WERI-Rb-1 (cell line): Measurements from ENCODE around the gene GCHFR.

ENCODE experiments used
- DNase-seq: peaks from one replicate; pipeline ENCODE4 v3.0.0-alpha.2; 2020
- H3K27ac ChIP-seq: fragments of 250-450 bp; sonication (Bioruptor Pico); 2 replicates; pipeline ENCODE4 v1.5.1; 2020; ENCODE audit warnings: mild to moderate bottlenecking, moderate library complexity
- H3K27me3 ChIP-seq: fragments of 250-450 bp; sonication (Bioruptor Pico); 2 replicates; pipeline ENCODE4 v1.5.1; 2021; ENCODE audit warnings: mild to moderate bottlenecking, low read depth, moderate library complexity; ENCODE audit not compliant: insufficient read depth, severe bottlenecking
- H3K36me3 ChIP-seq: fragments of 250-450 bp; sonication (Bioruptor Pico); 2 replicates; pipeline ENCODE4 v1.5.1; 2020; ENCODE audit warnings: mild to moderate bottlenecking, moderate library complexity
- H3K4me3 ChIP-seq: 2 replicates; pipeline ENCODE4 v1.5.1; 2011; ENCODE audit warnings: low read depth, mild to moderate bottlenecking, control low read depth, low read length
- H3K9me3 ChIP-seq: fragments of 250-450 bp; sonication (Bioruptor Pico); 2 replicates; pipeline ENCODE4 v1.5.1; 2021; ENCODE audit warnings: mild to moderate bottlenecking, moderate library complexity; ENCODE audit not compliant: severe bottlenecking
- TF ChIP-seq, protein P1 (sequence below): IDR thresholded peaks from 2 replicates; pipeline ENCODE4 v1.5.1; 2011; ENCODE audit warnings: low read depth, mild to moderate bottlenecking, control low read depth, inconsistent platforms, low read length

GCHFR gene

DNA sequence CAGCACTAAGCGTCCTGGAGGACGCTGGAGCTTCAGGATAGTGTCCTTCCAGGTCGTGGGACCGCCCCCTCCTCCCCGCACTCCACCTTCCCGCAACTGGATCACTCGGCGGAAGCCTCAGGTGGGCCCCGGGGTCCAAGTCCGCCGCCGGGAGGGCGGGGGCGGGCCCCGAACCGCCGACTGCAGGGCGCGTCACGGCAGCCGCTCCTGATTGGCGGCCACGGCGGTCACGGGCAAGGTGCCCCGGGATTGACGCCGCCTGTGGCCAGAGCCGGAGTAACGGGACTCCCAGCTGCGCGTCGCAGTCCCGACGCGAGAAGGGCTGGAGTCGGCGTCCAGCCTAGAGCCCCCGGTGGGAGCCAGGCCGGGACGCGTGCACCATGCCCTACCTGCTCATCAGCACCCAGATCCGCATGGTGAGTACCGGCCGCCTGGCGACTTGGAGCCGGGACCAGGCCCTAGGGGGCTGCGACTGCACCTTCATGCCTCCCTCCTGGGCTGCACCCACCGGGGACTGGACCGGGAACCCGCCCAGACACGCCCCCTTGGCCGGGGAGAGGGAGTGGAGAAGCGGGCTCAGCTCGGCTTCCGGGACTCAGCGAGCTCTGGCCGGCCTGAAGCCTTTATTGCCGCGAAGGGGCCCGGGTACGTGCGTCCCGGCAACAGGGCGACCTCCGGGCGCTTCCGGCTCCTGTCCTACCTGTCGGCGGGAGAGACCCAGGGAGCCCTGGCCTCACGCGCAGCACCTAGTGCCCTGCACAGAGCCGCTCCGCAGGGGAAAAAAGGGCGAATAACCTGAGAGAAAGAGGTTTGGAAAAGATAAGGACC is at the start of gene GCHFR:
TSS of gene GCHFR (plus strand) at position 268 of the 828 bp plus-strand sequence. CDS start at position 381, 113 bp downstream.
- no peaks in the 10 kb centered on the region for H3K27me3 ChIP-seq
- peak; percentile 87 for DNase-seq
- H3K4me3 ChIP-seq: peak within 1 kb of the TSS; percentile 68
- TF ChIP-seq, protein P1, sequence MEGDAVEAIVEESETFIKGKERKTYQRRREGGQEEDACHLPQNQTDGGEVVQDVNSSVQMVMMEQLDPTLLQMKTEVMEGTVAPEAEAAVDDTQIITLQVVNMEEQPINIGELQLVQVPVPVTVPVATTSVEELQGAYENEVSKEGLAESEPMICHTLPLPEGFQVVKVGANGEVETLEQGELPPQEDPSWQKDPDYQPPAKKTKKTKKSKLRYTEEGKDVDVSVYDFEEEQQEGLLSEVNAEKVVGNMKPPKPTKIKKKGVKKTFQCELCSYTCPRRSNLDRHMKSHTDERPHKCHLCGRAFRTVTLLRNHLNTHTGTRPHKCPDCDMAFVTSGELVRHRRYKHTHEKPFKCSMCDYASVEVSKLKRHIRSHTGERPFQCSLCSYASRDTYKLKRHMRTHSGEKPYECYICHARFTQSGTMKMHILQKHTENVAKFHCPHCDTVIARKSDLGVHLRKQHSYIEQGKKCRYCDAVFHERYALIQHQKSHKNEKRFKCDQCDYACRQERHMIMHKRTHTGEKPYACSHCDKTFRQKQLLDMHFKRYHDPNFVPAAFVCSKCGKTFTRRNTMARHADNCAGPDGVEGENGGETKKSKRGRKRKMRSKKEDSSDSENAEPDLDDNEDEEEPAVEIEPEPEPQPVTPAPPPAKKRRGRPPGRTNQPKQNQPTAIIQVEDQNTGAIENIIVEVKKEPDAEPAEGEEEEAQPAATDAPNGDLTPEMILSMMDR: peak; percentile 55
- H3K36me3 ChIP-seq: peaks cover 15% of the 10 kb centered on the region
- no peaks in the 10 kb centered on the region for H3K9me3 ChIP-seq
- H3K27ac ChIP-seq: peak within 1 kb of the TSS; percentile 87

DNA sequence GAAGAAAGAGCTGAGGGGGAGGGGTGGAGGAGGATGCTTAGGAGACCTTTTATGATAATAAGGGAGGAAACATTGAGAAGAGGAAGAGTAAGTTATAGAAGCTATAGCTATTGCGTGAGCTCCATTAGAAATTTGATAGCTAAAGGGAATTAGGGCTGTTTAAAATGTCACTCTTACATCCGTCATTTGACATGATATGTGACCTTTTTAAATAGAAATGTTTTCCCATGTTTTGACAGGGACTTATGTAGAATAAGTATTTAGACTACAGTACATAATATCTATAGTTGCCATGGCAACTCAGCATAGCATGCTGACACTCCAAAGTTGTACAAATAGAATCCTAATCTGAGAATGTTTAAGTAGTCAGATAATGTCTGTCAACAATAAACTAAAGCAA is 49.7 kb upstream of the GCHFR start:
- no peak for DNase-seq
- H3K27ac ChIP-seq: no peak overlapping the region
- TF ChIP-seq, protein P1: no peak
- H3K36me3 ChIP-seq: peaks cover 55% of the 10 kb centered on the region
- no peak overlapping the region for H3K4me3 ChIP-seq
- H3K27me3 ChIP-seq: no peaks in the 10 kb centered on the region
- no peaks in the 10 kb centered on the region for H3K9me3 ChIP-seq

DNA sequence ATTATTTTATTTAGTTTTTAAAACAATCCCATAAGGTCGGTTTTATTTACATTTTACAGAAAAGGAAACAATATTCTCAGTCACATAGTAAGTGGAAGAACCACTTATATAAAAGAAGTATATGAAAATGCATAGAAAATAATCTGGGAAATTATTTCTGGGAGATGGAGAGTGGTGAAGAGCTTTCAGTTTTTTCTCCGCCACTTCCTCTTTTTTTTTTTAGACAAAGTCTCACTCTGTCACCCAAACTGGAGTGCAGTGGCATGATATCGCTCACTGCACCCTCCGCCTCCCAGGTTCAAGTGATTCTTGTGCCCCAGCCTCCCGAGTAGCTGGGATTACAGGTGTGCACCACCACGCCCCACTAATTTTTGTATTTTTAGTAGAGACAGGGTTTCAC is 47.7 kb upstream of the GCHFR start:
- TF ChIP-seq, protein P1: no peak
- DNase-seq: no peak
- no peak overlapping the region for H3K27ac ChIP-seq
- H3K9me3 ChIP-seq: no peaks in the 10 kb centered on the region
- H3K4me3 ChIP-seq: no peak overlapping the region
- H3K36me3 ChIP-seq: peaks cover 53% of the 10 kb centered on the region
- H3K27me3 ChIP-seq: no peaks in the 10 kb centered on the region

DNA sequence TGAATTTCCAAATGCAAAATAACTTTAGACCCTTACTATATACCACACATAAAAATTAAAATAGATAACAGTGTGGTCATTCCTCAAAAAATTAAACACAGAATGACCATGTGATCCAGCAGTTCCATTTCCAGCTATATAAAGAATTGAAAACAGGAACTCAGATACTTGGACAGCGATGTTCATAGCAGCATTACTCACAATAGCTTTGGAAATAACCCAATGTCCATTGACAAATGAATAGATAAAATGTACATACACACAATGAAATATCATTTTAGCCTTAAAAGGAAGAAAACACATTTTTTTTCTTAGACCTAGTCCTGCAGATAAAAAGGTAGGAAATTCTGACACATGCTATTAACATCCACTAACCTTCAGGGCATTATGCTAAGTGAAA is 42.2 kb upstream of the GCHFR start:
- Histone ChIP-seq H3K9me3 (no peaks in the 10 kb centered on the region), H3K27me3 (no peaks in the 10 kb centered on the region), H3K4me3 (no peak overlapping the region), H3K36me3 (peaks cover 45% of the 10 kb centered on the region), H3K27ac (no peak overlapping the region)
- no peak for DNase-seq
- TF ChIP-seq, protein P1: no peak

DNA sequence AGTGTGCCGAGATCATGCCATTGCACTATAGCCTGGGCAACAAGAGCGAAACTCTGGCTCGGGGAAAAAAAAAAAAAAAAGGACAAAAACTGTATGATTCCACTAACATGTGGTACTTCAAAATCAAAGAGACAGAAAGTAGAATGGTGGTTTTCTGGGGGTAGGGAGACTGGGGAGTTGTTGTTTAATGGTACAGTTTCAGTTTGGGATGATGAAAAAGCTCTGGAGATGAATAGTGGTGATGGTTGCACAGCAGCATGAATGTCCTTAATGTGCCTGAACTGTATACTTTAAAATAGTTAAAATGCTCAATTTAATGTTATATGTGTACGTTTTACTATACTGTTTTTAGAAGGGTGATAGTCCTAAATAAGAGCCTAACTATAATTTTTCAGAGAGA is 41.5 kb upstream of the GCHFR start:
- no peaks in the 10 kb centered on the region for H3K9me3 ChIP-seq
- no peak for DNase-seq
- H3K36me3 ChIP-seq: peaks cover 41% of the 10 kb centered on the region
- H3K27ac ChIP-seq: no peak overlapping the region
- H3K27me3 ChIP-seq: no peaks in the 10 kb centered on the region
- H3K4me3 ChIP-seq: no peak overlapping the region
- TF ChIP-seq, protein P1: no peak
